ENCODE data around the gene PTTG1.

The PTTG1 gene

DNA sequence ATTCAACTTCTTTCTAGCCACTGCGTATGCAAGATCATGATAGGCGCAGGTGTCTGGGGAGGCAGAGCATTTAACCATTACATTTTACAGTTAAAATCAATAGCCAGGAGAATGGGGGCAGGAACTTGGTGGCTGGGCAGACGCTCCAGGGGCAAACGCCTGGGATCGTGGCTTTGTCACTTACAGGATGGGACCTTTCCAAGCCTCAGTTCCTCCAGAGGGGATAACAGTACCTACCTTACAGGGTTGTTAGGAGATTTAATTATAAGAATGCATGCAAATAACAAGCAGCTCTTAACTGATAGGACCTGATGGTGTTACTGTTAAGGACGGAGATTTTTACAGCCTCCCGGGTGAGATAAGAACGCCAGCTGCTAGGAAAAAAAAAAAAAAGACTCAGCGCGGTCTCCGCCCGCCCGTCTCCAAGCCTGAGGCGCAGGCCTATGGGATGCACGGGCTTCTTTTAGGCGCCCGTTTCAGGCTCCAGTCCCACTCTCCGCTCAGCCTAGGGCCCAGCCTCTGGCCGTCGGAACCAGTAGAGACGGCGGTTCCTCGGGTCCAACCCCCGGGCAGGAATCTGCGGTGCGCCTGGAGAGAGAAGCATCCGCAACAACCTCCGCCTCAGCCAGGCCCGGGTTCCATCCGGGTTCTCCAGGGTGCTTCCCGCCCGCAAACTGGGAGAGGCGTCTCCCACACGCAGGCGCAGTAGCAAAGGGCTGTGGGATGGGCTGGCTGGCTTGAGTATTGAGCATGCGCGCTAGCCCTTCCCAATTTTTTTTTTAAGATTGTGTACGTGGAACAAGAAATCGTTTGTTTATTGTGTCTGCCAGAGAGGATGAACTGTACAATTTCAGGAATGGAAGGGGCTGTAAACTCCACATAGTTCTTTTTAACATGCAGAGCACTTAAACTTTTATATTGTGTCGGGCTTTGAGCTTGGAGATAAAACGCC lies 22.0 kb upstream of the PTTG1 start, which contains the start of gene FAM200C:
Gene FAM200C (minus strand): TSS at position 653 of the 952 bp plus-strand sequence. CDS start 4,564 bp downstream, outside the sequence.
- H3K4me3 ChIP-seq (ENCODE audit: low read depth, low read length) = peak within 1 kb of the TSS; percentile 83
- DNase-seq (ENCODE audit: low read depth) = peak; percentile 89
- TF ChIP-seq POLR2A (IDR thresholded peaks at IDR 0.05; ENCODE audit: extremely low read depth, insufficient read length) (peak; percentile 88), MYC (IDR thresholded peaks at IDR 0.05; ENCODE audit: low read depth, low read length) (no peak)
- TF ChIP-seq, protein P1, sequence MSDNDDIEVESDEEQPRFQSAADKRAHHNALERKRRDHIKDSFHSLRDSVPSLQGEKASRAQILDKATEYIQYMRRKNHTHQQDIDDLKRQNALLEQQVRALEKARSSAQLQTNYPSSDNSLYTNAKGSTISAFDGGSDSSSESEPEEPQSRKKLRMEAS (IDR thresholded peaks at IDR 0.05; ENCODE audit: low read depth, low read length) = 0 out of 2 replicates have a peak, but pooled peaks have one; percentile 1

DNA sequence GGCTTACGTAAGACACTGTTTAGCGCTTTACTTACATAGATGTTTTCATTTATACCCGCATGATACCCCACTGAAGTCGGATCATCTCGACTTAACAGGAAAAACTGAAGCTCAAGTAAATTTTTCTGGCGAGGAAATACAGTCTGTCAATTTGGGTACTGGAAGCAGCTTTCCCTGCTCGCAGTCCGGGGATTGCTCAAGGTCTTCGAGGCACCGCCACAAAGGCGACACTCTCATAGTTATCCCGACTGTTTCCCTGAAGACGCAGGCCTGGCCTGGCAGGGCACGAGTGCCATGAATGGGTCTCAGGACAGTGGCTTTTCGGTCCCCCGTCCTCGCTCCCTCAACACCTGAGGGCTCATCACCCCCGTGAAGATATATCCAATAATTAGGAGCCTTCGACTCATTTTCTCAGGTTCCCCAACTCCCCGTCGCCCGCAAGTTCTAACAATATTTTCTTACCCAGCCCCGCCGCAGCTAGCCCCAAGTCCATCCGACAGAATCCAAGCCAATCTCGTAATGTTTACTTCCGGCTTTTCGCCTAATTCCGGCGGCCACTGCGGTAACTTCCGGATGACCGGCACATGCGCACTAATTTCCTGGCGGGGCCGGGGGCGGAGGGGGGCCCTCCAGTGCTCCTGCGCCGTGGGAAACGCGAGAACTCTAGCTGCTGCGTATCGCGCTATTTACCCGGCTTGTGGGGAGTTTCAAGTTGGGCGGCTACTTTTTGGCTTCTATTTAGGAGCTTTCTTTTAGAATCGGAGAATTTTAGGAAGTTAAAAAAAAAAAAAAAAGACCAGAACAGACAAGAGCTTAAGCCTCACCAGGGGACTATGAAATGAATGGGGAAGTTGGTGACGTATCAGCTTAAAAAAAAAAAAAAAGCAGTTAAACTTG lies 2.8 kb upstream of the PTTG1 start, which contains the start of gene SLU7:
Gene SLU7 (minus strand): TSS at position 521 of the 897 bp plus-strand sequence. CDS start 3,787 bp downstream, outside the sequence.
- DNase-seq (ENCODE audit: low read depth) = peak; percentile 97
- peak within 1 kb of the TSS; percentile 94 for H3K4me3 ChIP-seq (ENCODE audit: low read depth, low read length)
- TF ChIP-seq POLR2A (IDR thresholded peaks at IDR 0.05; ENCODE audit: extremely low read depth, insufficient read length) (peak; percentile 71), MYC (IDR thresholded peaks at IDR 0.05; ENCODE audit: low read depth, low read length) (peak; percentile 8)
- TF ChIP-seq, protein P1 (IDR thresholded peaks at IDR 0.05; ENCODE audit: low read depth, low read length) = peak; percentile 24; the same call in 1 of the 2 replicates
- TF ChIP-seq, protein P2, sequence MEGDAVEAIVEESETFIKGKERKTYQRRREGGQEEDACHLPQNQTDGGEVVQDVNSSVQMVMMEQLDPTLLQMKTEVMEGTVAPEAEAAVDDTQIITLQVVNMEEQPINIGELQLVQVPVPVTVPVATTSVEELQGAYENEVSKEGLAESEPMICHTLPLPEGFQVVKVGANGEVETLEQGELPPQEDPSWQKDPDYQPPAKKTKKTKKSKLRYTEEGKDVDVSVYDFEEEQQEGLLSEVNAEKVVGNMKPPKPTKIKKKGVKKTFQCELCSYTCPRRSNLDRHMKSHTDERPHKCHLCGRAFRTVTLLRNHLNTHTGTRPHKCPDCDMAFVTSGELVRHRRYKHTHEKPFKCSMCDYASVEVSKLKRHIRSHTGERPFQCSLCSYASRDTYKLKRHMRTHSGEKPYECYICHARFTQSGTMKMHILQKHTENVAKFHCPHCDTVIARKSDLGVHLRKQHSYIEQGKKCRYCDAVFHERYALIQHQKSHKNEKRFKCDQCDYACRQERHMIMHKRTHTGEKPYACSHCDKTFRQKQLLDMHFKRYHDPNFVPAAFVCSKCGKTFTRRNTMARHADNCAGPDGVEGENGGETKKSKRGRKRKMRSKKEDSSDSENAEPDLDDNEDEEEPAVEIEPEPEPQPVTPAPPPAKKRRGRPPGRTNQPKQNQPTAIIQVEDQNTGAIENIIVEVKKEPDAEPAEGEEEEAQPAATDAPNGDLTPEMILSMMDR (IDR thresholded peaks at IDR 0.05; ENCODE audit: low read depth, low read length) = no peak

DNA sequence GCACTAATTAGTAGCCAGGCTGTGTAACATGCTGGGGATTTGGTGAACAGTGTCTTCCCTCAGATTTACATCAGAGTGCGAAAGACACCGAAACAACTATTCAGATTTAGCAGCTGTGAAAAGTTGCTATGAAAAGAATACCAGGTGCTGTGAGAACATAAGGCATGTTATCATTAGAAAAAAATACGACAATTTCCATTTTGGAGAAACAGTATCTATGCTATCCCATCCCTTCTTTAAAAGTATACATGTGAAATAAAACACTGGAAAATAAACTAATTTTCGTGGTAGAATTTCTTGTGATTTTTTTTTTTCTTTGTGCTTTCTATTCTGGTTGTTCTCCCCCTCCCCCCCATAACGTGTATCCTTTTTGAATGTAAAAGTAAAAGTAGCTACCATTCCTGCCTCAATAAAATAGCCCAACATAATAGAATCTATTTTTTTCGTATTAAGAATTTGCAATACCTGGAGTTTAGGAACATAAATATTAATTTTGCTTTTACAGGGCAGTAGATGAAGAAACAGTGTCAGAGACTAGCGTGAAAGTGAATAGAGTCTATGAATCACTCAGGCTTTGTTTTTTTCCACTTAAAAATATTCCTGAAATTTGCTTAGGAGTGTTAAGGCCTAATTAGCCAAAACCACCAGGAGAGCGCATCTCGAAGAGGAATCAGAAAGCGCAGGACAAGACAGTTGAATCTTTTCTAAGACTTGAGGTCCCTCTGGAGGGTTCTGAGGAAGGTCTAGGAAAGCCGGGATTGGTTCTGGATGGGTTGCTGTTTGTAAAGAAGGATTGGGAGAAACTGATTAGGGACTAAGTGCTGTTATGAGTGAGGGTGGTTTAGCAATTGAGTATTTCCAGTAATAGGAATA lies 2.0 kb upstream of the PTTG1 start:
- DNase-seq (ENCODE audit: low read depth) = no peak
- TF ChIP-seq, protein P2 (IDR thresholded peaks at IDR 0.05; ENCODE audit: low read depth, low read length) = no peak
- peak overlapping the region; percentile 94 for H3K4me3 ChIP-seq (ENCODE audit: low read depth, low read length)

DNA sequence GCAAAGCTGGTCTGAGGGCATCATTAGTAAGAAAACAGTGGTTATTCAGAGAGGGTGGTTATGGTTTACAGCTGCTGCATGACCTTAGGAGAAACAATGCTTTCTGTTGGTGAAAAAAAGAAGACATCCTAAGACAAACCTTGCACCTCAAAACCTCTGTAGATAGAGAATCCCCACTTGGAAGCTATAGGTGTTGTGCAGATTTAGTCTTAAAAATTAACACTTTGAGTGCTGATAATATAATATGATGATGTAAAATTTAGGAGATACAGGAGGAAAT lies 1.4 kb upstream of the PTTG1 start:
- no peak for DNase-seq (ENCODE audit: low read depth)
- no peak for TF ChIP-seq POLR2A (IDR thresholded peaks at IDR 0.05; ENCODE audit: extremely low read depth, insufficient read length)
- TF ChIP-seq, protein P1 (IDR thresholded peaks at IDR 0.05; ENCODE audit: low read depth, low read length) = no peak
- TF ChIP-seq, protein P2 (IDR thresholded peaks at IDR 0.05; ENCODE audit: low read depth, low read length) = no peak
- no peak for TF ChIP-seq MYC (IDR thresholded peaks at IDR 0.05; ENCODE audit: low read depth, low read length)
- peak overlapping the region; percentile 94 for H3K4me3 ChIP-seq (ENCODE audit: low read depth, low read length)

DNA sequence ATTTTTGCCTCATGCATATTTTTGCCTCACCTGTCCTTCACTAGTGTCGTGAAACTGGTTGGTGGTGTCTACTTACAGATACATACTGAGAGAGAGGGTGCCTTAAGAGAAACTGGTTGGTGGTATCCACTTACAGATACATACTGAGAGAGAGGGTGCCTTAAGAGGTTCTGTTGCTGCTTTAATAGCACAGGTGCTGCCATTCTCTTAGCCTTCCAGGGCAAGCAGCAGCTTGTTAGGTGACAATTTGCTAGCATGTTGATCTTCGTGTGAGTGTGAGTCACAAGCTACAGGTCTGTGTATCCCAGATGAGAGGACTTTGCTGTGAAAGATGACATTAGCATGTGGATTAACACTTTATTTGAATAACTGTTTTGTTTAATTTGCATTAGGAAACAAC lies 1.4 kb downstream of the PTTG1 start:
- peak overlapping the region; percentile 93 for H3K4me3 ChIP-seq (ENCODE audit: low read depth, low read length)
- no peak for TF ChIP-seq MYC (IDR thresholded peaks at IDR 0.05; ENCODE audit: low read depth, low read length)
- DNase-seq (ENCODE audit: low read depth) = no peak

DNA sequence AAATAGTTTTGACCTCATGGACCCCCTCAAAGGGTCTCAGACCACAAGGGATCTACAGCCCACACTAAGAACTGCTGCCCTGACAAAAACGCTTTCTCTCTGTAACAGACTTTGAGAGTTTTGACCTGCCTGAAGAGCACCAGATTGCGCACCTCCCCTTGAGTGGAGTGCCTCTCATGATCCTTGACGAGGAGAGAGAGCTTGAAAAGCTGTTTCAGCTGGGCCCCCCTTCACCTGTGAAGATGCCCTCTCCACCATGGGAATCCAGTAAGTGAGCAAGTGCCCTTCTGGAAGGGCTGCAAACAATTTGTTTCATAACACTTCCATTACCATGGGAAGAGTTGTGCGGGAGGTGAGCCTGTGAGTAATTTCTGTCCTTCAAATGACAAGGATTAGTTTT lies 6.0 kb downstream of the PTTG1 start:
- no peak overlapping the region for H3K4me3 ChIP-seq (ENCODE audit: low read depth, low read length)
- TF ChIP-seq, protein P1 (IDR thresholded peaks at IDR 0.05; ENCODE audit: low read depth, low read length) = no peak
- TF ChIP-seq, protein P2 (IDR thresholded peaks at IDR 0.05; ENCODE audit: low read depth, low read length) = no peak
- no peak for TF ChIP-seq POLR2A (IDR thresholded peaks at IDR 0.05; ENCODE audit: extremely low read depth, insufficient read length)
- no peak for TF ChIP-seq MYC (IDR thresholded peaks at IDR 0.05; ENCODE audit: low read depth, low read length)
- DNase-seq (ENCODE audit: low read depth) = no peak

Data from NB4 (cell line).